ENCODE measurements around the gene RTN4.

- TF ChIP-seq, protein P1, sequence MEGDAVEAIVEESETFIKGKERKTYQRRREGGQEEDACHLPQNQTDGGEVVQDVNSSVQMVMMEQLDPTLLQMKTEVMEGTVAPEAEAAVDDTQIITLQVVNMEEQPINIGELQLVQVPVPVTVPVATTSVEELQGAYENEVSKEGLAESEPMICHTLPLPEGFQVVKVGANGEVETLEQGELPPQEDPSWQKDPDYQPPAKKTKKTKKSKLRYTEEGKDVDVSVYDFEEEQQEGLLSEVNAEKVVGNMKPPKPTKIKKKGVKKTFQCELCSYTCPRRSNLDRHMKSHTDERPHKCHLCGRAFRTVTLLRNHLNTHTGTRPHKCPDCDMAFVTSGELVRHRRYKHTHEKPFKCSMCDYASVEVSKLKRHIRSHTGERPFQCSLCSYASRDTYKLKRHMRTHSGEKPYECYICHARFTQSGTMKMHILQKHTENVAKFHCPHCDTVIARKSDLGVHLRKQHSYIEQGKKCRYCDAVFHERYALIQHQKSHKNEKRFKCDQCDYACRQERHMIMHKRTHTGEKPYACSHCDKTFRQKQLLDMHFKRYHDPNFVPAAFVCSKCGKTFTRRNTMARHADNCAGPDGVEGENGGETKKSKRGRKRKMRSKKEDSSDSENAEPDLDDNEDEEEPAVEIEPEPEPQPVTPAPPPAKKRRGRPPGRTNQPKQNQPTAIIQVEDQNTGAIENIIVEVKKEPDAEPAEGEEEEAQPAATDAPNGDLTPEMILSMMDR (conservative IDR thresholded peaks at IDR 0.05; ENCODE audit: low read depth, low read length), result no peak
- TF ChIP-seq USF2 (IDR thresholded peaks at IDR 0.05; ENCODE audit: low read depth, low read length) (no peak), POLR2A (IDR thresholded peaks at IDR 0.05; ENCODE audit: low read depth, low read length) (no peak), BHLHE40 (IDR thresholded peaks at IDR 0.05; ENCODE audit: low read depth, low read length) (no peak), MAFK (IDR thresholded peaks at IDR 0.05; ENCODE audit: low read depth, low read length) (no peak), RAD21 (IDR thresholded peaks at IDR 0.05; ENCODE audit: low read length) (no peak), CEBPB (IDR thresholded peaks at IDR 0.05; ENCODE audit: low read depth, low read length) (no peak), RCOR1 (IDR thresholded peaks at IDR 0.05; ENCODE audit: insufficient replicate concordance, low read length) (no peak)
These were observed 43.9 kb downstream of the RTN4 start for GRCh38 chr2:55006306-55006705.
